Gastroesophageal sphincter (tissue), 4 donors: ENCODE measurements around the gene TCF7L1. TPM values are rescaled to one million over a fixed set of nuclear protein-coding genes. Genes with fewer than 3 reads are reported as not detected.

Experiments used
- ATAC-seq: fragments of 150-250 bp; one replicate; pipeline ENCODE4 v1.9.1; 2016; ENCODE audit warnings: mild to moderate bottlenecking, moderate library complexity
- H3K27ac ChIP-seq, 4 donors: fragments of 200-600 bp; sonication (generic) in 3 of 4; 1 replicate in 3 of 4; 2 replicates in 1 of 4; pipeline ENCODE4 v1.5.1; 2016 to 2019
- H3K27me3 ChIP-seq: fragments of 200-600 bp; sonication (generic); one replicate; pipeline ENCODE4 v1.5.1; 2019
- H3K36me3 ChIP-seq, 2 donors: fragments of 200-600 bp; sonication (generic); one replicate each; pipeline ENCODE4 v1.5.1; 2019; ENCODE audit warnings: control low read depth in 1 of 2
- H3K4me1 ChIP-seq, 3 donors: fragments of 200-600 bp; sonication (generic); 1 replicate in 2 of 3; 2 replicates in 1 of 3; pipeline ENCODE4 v1.5.1; 2016 to 2019; ENCODE audit warnings: control low read depth in 2 of 3
- H3K4me3 ChIP-seq, 2 donors: fragments of 200-600 bp; sonication (generic); one replicate each; pipeline ENCODE4 v1.5.1; 2019; ENCODE audit warnings: mild to moderate bottlenecking in 1 of 2, moderate library complexity in 1 of 2
- H3K9me3 ChIP-seq, 3 donors: fragments of 200-600 bp; sonication (generic); one replicate each; pipeline ENCODE4 v1.5.1; 2017 to 2019; ENCODE audit warnings: control low read depth in 2 of 3
- EP300 ChIP-seq: sonication (generic); formaldehyde crosslinking; IDR thresholded peaks from one replicate; pipeline ENCODE4 v1.6.1; 2017; ENCODE audit warnings: antibody characterized with exemption, mild to moderate bottlenecking
- POLR2A ChIP-seq, 2 donors: fragments of 450-650 bp; IDR thresholded peaks; one replicate each; pipeline ENCODE4 v1.6.1; 2017; ENCODE audit warnings: antibody characterized with exemption in 2 of 2, mild to moderate bottlenecking in 2 of 2, moderate library complexity in 1 of 2
- POLR2AphosphoS5 ChIP-seq: sonication (generic); formaldehyde crosslinking; IDR thresholded peaks from one replicate; pipeline ENCODE4 v1.6.1; 2017; ENCODE audit warnings: antibody characterized with exemption
- WGBS, 2 donors: methylation state at CpG; one replicate each; pipeline ENCODE4 v1.1.5; 2018; ENCODE audit warnings: low coverage in 1 of 2; 5-methylcytosine and 5-hydroxymethylcytosine counted together
- total RNA-seq, 4 donors: library from RNA; depleted of rRNA; stranded (reverse); fragments of >200 nt; gene quantifications; one replicate each; pipeline ENCODE4 v1.1.0, GENCODE V29; 2016
- TF ChIP-seq, protein P1 (sequence below), 4 experiments: fragments of 200-600 bp in 2 of 4; fragments of 450-650 bp in 2 of 4; sonication (generic) in 1 of 4; IDR thresholded peaks; one replicate each; pipeline ENCODE4 v1.5.1; 2017 to 2019; ENCODE audit warnings: antibody characterized with exemption in 4 of 4, mild to moderate bottlenecking in 2 of 4, moderate library complexity in 2 of 4

TCF7L1 gene
- total RNA-seq, 4 donors from 2014 or later: 4.0 to 13.0 (median 5.3) TPM

DNA sequence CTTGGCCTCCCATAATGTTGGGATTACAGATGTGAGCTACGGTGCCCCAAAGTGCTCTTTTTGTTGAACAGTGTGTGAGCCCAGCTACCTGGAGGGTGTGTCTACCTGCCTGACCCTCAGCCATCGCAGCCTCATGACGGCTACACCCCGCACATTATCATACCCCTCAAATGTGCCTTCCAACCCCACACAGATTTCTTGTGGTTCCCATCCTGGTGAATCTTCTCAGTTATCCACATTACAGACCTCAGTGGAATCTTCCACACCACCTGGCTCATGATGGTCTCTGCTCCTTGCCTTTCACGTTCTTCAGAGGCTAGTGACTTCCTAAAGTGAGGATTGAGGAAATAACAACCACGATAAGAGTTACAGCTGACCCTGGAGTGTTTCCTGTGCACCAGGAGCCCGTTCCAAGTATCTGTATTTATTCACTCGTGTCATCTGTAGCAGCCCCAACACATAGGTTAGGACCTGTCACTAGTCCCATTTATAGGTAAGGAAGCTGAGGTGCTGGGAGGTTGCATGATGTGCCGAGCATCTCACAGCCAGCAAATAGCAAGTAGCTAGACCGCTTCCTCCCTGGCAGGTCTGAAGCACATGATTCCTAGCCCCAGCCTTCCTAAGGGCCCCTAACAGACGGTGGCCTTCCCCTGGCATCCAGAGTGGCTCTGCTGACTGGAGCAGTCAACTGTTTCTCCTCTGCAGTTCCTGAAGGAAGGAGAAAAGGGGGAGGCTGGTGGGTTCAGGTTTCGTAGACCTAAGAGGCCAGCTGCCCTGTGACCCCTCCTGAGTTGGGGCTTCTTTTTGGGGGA is 47.3 kb downstream of the TCF7L1 start:
- no peak overlapping the region for H3K4me3 ChIP-seq
- H3K9me3 ChIP-seq: no peaks in the 10 kb centered on the region
- WGBS, 2 donors: 68 to 79% methylated on average over 5 to 9 of the region's 12 CpGs
- H3K36me3 ChIP-seq: no peaks in the 10 kb centered on the region
- peaks cover 0 to 74% (median 25%) of the 10 kb centered on the region in 3 donors for H3K4me1 ChIP-seq
- TF ChIP-seq POLR2AphosphoS5 (no peak), EP300 (no peak), POLR2A (IDR thresholded peaks at IDR 0.05) (no peak)
- TF ChIP-seq, protein P1, sequence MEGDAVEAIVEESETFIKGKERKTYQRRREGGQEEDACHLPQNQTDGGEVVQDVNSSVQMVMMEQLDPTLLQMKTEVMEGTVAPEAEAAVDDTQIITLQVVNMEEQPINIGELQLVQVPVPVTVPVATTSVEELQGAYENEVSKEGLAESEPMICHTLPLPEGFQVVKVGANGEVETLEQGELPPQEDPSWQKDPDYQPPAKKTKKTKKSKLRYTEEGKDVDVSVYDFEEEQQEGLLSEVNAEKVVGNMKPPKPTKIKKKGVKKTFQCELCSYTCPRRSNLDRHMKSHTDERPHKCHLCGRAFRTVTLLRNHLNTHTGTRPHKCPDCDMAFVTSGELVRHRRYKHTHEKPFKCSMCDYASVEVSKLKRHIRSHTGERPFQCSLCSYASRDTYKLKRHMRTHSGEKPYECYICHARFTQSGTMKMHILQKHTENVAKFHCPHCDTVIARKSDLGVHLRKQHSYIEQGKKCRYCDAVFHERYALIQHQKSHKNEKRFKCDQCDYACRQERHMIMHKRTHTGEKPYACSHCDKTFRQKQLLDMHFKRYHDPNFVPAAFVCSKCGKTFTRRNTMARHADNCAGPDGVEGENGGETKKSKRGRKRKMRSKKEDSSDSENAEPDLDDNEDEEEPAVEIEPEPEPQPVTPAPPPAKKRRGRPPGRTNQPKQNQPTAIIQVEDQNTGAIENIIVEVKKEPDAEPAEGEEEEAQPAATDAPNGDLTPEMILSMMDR (IDR thresholded peaks at IDR 0.05): no peak
- no peak for ATAC-seq
- no peak overlapping the region for H3K27ac ChIP-seq
- no peaks in the 10 kb centered on the region for H3K27me3 ChIP-seq

GRCh38 chr2:85181134-85181631 is 48.0 kb downstream of the TCF7L1 start:
- H3K4me1 ChIP-seq: peaks cover 0 to 74% (median 21%) of the 10 kb centered on the region in 3 donors
- H3K4me3 ChIP-seq: no peak overlapping the region
- no peak overlapping the region for H3K27ac ChIP-seq
- 66 to 83% methylated on average over 3 to 5 of the region's 5 CpGs for WGBS, 2 donors
- H3K9me3 ChIP-seq: no peaks in the 10 kb centered on the region
- TF ChIP-seq, protein P1 (IDR thresholded peaks at IDR 0.05): peak in 1 of 4 experiments; percentile 34
- TF ChIP-seq POLR2AphosphoS5 (no peak), POLR2A (IDR thresholded peaks at IDR 0.05) (no peak), EP300 (no peak)
- H3K27me3 ChIP-seq: no peaks in the 10 kb centered on the region
- no peaks in the 10 kb centered on the region for H3K36me3 ChIP-seq
- ATAC-seq: no peak

- H3K9me3 ChIP-seq: no peaks in the 10 kb centered on the region
- H3K4me1 ChIP-seq: peaks cover 0 to 71% (median 21%) of the 10 kb centered on the region in 3 donors
- 71 to 81% methylated on average over 3 to 10 of the region's 11 CpGs for WGBS, 2 donors
- H3K36me3 ChIP-seq: no peaks in the 10 kb centered on the region
- no peak overlapping the region for H3K4me3 ChIP-seq
- ATAC-seq: no peak
- no peak for TF ChIP-seq EP300
- H3K27ac ChIP-seq: no peak overlapping the region
- H3K27me3 ChIP-seq: no peaks in the 10 kb centered on the region
These were observed 48.8 kb downstream of the TCF7L1 start for GRCh38 chr2:85181844-85182456.

GRCh38 chr2:85183076-85183475 is 49.9 kb downstream of the TCF7L1 start:
- no peak for ATAC-seq
- Histone ChIP-seq H3K4me3 (no peak overlapping the region), H3K27me3 (no peaks in the 10 kb centered on the region), H3K27ac (no peak overlapping the region), H3K36me3 (no peaks in the 10 kb centered on the region), H3K9me3 (no peaks in the 10 kb centered on the region), H3K4me1 (peaks cover 0 to 70% (median 22%) of the 10 kb centered on the region in 3 donors)
- no peak for TF ChIP-seq POLR2AphosphoS5
- 94 to 100% methylated on average over 2 to 3 of the region's 3 CpGs for WGBS, 2 donors

DNA sequence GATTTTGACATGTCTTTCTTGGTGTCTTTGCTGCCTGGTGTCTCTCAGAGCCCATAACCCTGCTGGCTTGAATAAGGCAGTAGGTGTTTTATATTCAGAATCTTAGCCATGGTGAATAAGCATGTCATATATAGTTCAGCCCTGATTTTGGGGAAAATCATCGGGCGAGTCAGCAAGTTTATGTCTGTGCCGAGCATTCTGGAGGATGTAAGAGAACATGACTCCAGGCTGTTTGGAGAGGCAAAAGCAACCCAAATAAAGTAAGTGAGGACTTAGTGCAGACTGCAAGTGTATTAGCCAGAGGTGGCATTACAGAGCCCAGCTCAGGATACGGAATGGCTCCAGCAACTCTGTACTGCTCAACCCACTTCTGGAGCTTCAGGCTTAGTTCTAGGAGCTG is 50.3 kb downstream of the TCF7L1 start:
- no peak for TF ChIP-seq EP300
- TF ChIP-seq, protein P1 (IDR thresholded peaks at IDR 0.05): no peak
- TF ChIP-seq POLR2AphosphoS5: no peak
- TF ChIP-seq POLR2A (IDR thresholded peaks at IDR 0.05): no peak
- H3K9me3 ChIP-seq: no peaks in the 10 kb centered on the region
- no peaks in the 10 kb centered on the region for H3K27me3 ChIP-seq
- ATAC-seq: no peak
- no peak overlapping the region for H3K4me3 ChIP-seq
- H3K4me1 ChIP-seq: peaks cover 0 to 70% (median 26%) of the 10 kb centered on the region in 3 donors
- no peak overlapping the region for H3K27ac ChIP-seq
- WGBS, 2 donors: 80 to 83% methylated on average over 2 to 3 of the region's 4 CpGs
- no peaks in the 10 kb centered on the region for H3K36me3 ChIP-seq
